Bronchial epithelial cell (primary cell): ENCODE results near the gene TPSAB1. TPM values are rescaled to one million over a fixed set of nuclear protein-coding genes. Genes with fewer than 3 reads are reported as not detected.
"Not testable (repeated sequence)": the region's sequence is repeated elsewhere in the genome, so short reads cannot be mapped to it uniquely, and the experiment has no call there.

ENCODE experiments used
- DNase-seq: peaks from one replicate; pipeline ENCODE4 v3.0.0-alpha.2; 2010; ENCODE audit warnings: low read depth
- FAIRE-seq: peaks from 2 replicates; lab custom pipeline; 2011; peaks lifted over from hg19 to GRCh38; lab: Jason Lieb, UNC
- H3K27me3 ChIP-seq: 2 replicates; pipeline ENCODE4 v1.5.1; 2011; ENCODE audit warnings: low read length; ENCODE audit not compliant: control insufficient read depth, insufficient read depth
- H3K36me3 ChIP-seq: 2 replicates; pipeline ENCODE4 v1.5.1; 2011; ENCODE audit warnings: low read length; ENCODE audit not compliant: control insufficient read depth, insufficient read depth
- H3K4me3 ChIP-seq: 2 replicates; pipeline ENCODE4 v1.5.1; 2011; ENCODE audit warnings: mild to moderate bottlenecking, low read depth, low read length, control low read depth
- total RNA-seq: library from RNA; depleted of rRNA; stranded (reverse); fragments of >200 nt; gene quantifications from 2 replicates; pipeline ENCODE4 v1.2.1, GENCODE V29; 2014
- TF ChIP-seq, protein P1 (sequence below): IDR thresholded peaks from 2 replicates; pipeline ENCODE4 v1.5.1; 2011; ENCODE audit warnings: mild to moderate bottlenecking, moderate library complexity, low read length, control low read depth, inconsistent platforms; ENCODE audit not compliant: insufficient read depth, severe bottlenecking

Gene TPSAB1
- total RNA-seq, 1 donor from 2014 or later = not detected

DNA sequence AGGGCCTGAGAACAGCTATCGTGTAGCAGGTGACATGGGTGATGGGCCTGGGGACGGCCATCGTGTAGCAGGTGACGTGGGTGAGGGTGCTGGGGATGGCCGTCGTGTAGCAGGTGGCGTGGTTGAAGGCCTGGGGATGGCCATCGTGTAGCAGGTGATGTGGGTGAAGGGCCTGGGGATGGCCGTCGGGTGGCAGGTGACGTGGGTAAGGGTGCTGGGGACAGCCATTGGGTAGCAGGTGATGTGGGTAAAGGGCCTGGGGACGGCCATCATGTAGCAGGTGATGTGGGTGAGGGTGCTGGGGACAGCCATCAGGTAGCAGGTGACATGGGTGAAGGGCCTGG is 30.8 kb downstream of the TPSAB1 start:
- H3K27me3 ChIP-seq = peaks cover 2% of the 10 kb centered on the region
- DNase-seq (no peak), FAIRE-seq (no peak)
- TF ChIP-seq, protein P1, sequence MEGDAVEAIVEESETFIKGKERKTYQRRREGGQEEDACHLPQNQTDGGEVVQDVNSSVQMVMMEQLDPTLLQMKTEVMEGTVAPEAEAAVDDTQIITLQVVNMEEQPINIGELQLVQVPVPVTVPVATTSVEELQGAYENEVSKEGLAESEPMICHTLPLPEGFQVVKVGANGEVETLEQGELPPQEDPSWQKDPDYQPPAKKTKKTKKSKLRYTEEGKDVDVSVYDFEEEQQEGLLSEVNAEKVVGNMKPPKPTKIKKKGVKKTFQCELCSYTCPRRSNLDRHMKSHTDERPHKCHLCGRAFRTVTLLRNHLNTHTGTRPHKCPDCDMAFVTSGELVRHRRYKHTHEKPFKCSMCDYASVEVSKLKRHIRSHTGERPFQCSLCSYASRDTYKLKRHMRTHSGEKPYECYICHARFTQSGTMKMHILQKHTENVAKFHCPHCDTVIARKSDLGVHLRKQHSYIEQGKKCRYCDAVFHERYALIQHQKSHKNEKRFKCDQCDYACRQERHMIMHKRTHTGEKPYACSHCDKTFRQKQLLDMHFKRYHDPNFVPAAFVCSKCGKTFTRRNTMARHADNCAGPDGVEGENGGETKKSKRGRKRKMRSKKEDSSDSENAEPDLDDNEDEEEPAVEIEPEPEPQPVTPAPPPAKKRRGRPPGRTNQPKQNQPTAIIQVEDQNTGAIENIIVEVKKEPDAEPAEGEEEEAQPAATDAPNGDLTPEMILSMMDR = no peak
- no peaks in the 10 kb centered on the region for H3K36me3 ChIP-seq
- H3K4me3 ChIP-seq = no peak overlapping the region

DNA sequence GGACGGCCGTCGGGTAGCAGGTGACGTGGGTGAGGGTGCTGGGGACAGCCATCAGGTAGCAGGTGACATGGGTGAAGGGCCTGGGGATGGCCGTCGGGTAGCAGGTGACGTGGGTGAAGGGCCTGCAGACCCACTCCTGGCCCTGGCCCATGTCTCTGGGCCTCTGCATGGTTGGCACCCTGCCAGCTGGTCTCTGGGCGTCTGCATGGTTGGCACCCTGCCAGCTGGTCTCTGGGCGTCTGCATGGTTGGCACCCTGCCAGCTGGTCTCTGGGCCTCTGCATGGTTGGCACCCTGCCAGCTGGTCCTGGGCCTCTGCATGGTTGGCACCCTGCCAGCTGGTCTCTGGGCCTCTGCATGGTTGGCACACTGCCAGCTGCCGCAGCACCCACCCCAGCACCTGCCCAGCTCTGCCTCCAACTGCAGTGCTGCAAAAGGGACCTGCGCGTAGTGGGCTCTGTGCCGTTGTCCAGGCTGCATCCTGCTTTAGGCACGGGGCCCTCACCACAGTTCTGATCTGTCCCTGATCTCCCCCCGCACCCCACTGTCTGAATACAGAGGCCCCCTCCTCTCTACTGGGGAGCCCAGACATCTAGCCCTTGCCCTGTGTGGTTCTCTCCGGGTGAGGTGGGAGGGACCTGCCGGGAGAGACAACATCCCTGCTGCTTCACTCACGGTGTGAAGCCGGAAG is 31.4 kb downstream of the TPSAB1 start:
- not testable (repeated sequence) for H3K4me3 ChIP-seq, H3K36me3 ChIP-seq, DNase-seq, FAIRE-seq, H3K27me3 ChIP-seq

GRCh38 chr16:1272453-1273198 is 32.1 kb downstream of the TPSAB1 start:
- TF ChIP-seq, protein P1 = no peak
- FAIRE-seq = no peak
- H3K36me3 ChIP-seq = no peaks in the 10 kb centered on the region
- no peak for DNase-seq
- H3K4me3 ChIP-seq = no peak overlapping the region
- peaks cover 2% of the 10 kb centered on the region for H3K27me3 ChIP-seq

- no peak overlapping the region for H3K4me3 ChIP-seq
- FAIRE-seq = no peak
- DNase-seq = no peak
- TF ChIP-seq, protein P1 = no peak
- H3K27me3 ChIP-seq = peaks cover 2% of the 10 kb centered on the region
- H3K36me3 ChIP-seq = no peaks in the 10 kb centered on the region
Measured at GRCh38 chr16:1273816-1274215, 33.3 kb downstream of the TPSAB1 start.

DNA sequence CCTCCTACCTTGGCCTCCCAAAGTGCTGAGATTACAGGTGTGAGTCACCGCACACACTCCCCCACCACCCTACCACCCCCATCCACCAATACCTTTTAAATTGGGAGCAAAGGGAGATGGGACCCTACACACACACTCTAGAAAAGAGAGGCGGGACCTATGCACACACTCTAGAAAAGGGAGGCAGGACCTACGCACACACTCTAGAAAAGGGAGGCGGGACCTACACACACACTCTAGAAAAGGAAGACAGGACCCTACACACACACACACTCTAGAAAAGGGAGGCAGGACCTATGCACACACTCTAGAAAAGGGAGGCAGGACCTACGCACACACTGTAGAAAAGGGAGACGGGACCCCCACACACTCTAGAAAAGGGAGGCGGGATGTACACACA is 34.3 kb downstream of the TPSAB1 start:
- no peak overlapping the region for H3K4me3 ChIP-seq
- TF ChIP-seq, protein P1 = no peak
- FAIRE-seq (no peak), DNase-seq (no peak)
- H3K36me3 ChIP-seq = no peaks in the 10 kb centered on the region
- peaks cover 2% of the 10 kb centered on the region for H3K27me3 ChIP-seq

DNA sequence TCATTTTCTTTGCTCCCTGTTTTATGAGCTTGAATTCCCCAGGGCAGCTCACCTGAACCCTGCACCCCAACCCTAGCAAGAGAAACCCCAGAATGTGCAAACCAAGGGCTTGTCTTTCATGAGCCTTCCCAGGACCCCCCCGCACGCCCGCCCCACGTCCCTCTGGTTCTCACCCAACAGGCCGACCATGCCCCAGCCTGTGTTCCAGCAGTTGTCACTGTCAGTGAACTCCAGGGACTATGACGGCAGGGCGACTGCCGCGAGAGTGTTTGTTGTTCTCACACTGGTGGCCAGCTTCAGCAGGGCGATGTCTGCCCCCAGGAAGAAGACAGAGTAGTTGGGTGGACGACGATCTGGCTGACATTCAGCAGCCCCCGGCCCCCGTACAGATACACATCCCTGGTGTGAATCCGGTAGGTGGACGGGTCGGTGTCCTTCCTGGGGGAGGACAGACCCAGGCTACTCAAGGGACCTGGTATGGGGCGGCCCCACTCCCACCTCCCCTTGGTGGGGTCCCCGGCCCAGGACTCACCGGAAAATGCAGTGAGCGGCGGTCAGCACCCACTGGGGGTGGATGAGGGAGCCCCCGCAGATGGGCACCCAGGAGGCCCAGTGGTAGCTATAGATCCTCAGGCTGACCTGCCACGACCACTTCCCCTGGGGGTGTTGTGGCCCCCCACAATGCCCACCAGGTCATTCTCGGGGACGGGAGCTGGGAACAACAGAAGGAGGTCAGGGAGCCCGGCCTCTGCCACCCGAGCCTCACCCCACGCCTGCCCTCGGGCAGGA is 35.5 kb downstream of the TPSAB1 start:
- Histone ChIP-seq H3K4me3 (no peak overlapping the region), H3K27me3 (peaks cover 2% of the 10 kb centered on the region), H3K36me3 (no peaks in the 10 kb centered on the region)
- DNase-seq = no peak
- FAIRE-seq = no peak
- TF ChIP-seq, protein P1 = no peak
